ENCODE data around the gene SLC7A4.

- TF ChIP-seq EP300 (IDR thresholded peaks at IDR 0.05; ENCODE audit: borderline replicate concordance in 1 of 2, low read depth in 2 of 2, low read length in 2 of 2) (no peak), POLR2AphosphoS5 (IDR thresholded peaks at IDR 0.05; ENCODE audit: low read depth, low read length) (no peak), YY1 (IDR thresholded peaks at IDR 0.05; ENCODE audit: low read depth, low read length) (no peak), HDAC2 (IDR thresholded peaks at IDR 0.05; ENCODE audit: borderline replicate concordance in 1 of 2, low read depth in 2 of 2, low read length in 2 of 2) (no peak), GABPA (IDR thresholded peaks at IDR 0.05; ENCODE audit: borderline replicate concordance, insufficient read depth, low read length) (no peak), JUND (IDR thresholded peaks at IDR 0.05; ENCODE audit: low read length) (no peak), RFX5 (IDR thresholded peaks at IDR 0.05; ENCODE audit: borderline replicate concordance, low read depth, low read length) (no peak), NRF1 (IDR thresholded peaks at IDR 0.05; ENCODE audit: low read depth, low read length) (no peak), CREB1 (IDR thresholded peaks at IDR 0.05) (no peak), CBX8 (IDR thresholded peaks at IDR 0.05; ENCODE audit: borderline replicate concordance, low read depth, low read length) (no peak), POLR2A (IDR thresholded peaks at IDR 0.05; ENCODE audit: control extremely low read depth in 1 of 2, low read depth in 2 of 2, low read length in 2 of 2) (no peak), JUN (IDR thresholded peaks at IDR 0.05; ENCODE audit: low read depth, low read length) (no peak), BRCA1 (IDR thresholded peaks at IDR 0.05; ENCODE audit: low read depth, low read length) (no peak)
- TF ChIP-seq, protein P1, sequence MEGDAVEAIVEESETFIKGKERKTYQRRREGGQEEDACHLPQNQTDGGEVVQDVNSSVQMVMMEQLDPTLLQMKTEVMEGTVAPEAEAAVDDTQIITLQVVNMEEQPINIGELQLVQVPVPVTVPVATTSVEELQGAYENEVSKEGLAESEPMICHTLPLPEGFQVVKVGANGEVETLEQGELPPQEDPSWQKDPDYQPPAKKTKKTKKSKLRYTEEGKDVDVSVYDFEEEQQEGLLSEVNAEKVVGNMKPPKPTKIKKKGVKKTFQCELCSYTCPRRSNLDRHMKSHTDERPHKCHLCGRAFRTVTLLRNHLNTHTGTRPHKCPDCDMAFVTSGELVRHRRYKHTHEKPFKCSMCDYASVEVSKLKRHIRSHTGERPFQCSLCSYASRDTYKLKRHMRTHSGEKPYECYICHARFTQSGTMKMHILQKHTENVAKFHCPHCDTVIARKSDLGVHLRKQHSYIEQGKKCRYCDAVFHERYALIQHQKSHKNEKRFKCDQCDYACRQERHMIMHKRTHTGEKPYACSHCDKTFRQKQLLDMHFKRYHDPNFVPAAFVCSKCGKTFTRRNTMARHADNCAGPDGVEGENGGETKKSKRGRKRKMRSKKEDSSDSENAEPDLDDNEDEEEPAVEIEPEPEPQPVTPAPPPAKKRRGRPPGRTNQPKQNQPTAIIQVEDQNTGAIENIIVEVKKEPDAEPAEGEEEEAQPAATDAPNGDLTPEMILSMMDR (IDR thresholded peaks at IDR 0.05; ENCODE audit: control extremely low read depth in 1 of 3, insufficient read depth in 1 of 3, low read depth in 1 of 3, low read length in 3 of 3) = no peak
Observed at GRCh38 chr22:20986365-20986764, 46.0 kb downstream of the SLC7A4 start.

Data from H1 (cell line).